Mesothelial cell of epicardium (in vitro differentiated cells): ENCODE measurements around the gene STRIP1. TPM values are rescaled to one million over a fixed set of nuclear protein-coding genes. Genes with fewer than 3 reads are reported as not detected.
A peak's percentile ranks its signal among the peaks of the same experiment; 100 is the strongest.

Experiments
- DNase-seq, 2 experiments: peaks; one replicate each; pipeline ENCODE4 v3.0.0; 2021; ENCODE audit warnings: low spot score in 2 of 2; ENCODE audit not compliant: unreplicated experiment in 2 of 2
- H3K27ac Mint-ChIP-seq: 2 replicates; pipeline ENCODE4 v1.8.0; 2021; ENCODE audit warnings: mixed read lengths
- H3K27me3 Mint-ChIP-seq: 2 replicates; pipeline ENCODE4 v1.8.0; 2021; ENCODE audit warnings: low read depth, mixed read lengths
- H3K36me3 Mint-ChIP-seq: 2 replicates; pipeline ENCODE4 v1.8.0; 2021; ENCODE audit warnings: mixed read lengths
- H3K4me1 Mint-ChIP-seq: 2 replicates; pipeline ENCODE4 v1.8.0; 2021; ENCODE audit warnings: mixed read lengths
- H3K4me3 Mint-ChIP-seq: 2 replicates; pipeline ENCODE4 v1.8.0; 2021; ENCODE audit warnings: mild to moderate bottlenecking, moderate library complexity, mixed read lengths
- H3K9me3 Mint-ChIP-seq: 2 replicates; pipeline ENCODE4 v1.8.0; 2021; ENCODE audit warnings: mixed read lengths
- CTCF ChIP-seq: fragments of 200-600 bp; sonication (generic); IDR thresholded peaks from one replicate; pipeline ENCODE4 v1.5.0; 2021; ENCODE audit warnings: antibody characterized with exemption; ENCODE audit not compliant: unreplicated experiment
- total RNA-seq: library from RNA; stranded (reverse); gene quantifications from 3 replicates; pipeline ENCODE4 v1.2.1, GENCODE V29; 2021

STRIP1 gene
- total RNA-seq, 1 donor from 2014 or later: 96.0 TPM

- Mint-ChIP-seq H3K9me3 (no peaks in the 10 kb centered on the region), H3K27ac (peak overlapping the region; percentile 37), H3K36me3 (peaks cover 38% of the 10 kb centered on the region), H3K27me3 (no peaks in the 10 kb centered on the region), H3K4me3 (no peak overlapping the region), H3K4me1 (peaks cover 7% of the 10 kb centered on the region)
- no peak for TF ChIP-seq CTCF
- DNase-seq: no peak
Measured at GRCh38 chr1:110012100-110012780, 22.2 kb upstream of the STRIP1 start.

- H3K9me3 Mint-ChIP-seq: no peaks in the 10 kb centered on the region
- no peak for TF ChIP-seq CTCF
- no peaks in the 10 kb centered on the region for H3K27me3 Mint-ChIP-seq
- no peaks in the 10 kb centered on the region for H3K4me1 Mint-ChIP-seq
- no peak for DNase-seq
- H3K36me3 Mint-ChIP-seq: peaks cover 58% of the 10 kb centered on the region
- H3K4me3 Mint-ChIP-seq: no peak overlapping the region
- H3K27ac Mint-ChIP-seq: no peak overlapping the region
Measured at GRCh38 chr1:110017792-110018191, 16.6 kb upstream of the STRIP1 start.

GRCh38 chr1:110018396-110018795 is 16.0 kb upstream of the STRIP1 start:
- Mint-ChIP-seq H3K36me3 (peaks cover 56% of the 10 kb centered on the region), H3K4me3 (no peak overlapping the region), H3K27ac (no peak overlapping the region), H3K27me3 (no peaks in the 10 kb centered on the region), H3K4me1 (no peaks in the 10 kb centered on the region), H3K9me3 (no peaks in the 10 kb centered on the region)
- TF ChIP-seq CTCF: no peak
- no peak for DNase-seq

- H3K9me3 Mint-ChIP-seq: no peaks in the 10 kb centered on the region
- H3K4me1 Mint-ChIP-seq: no peaks in the 10 kb centered on the region
- TF ChIP-seq CTCF: no peak
- no peak for DNase-seq
- H3K4me3 Mint-ChIP-seq: no peak overlapping the region
- H3K27ac Mint-ChIP-seq: no peak overlapping the region
- H3K27me3 Mint-ChIP-seq: no peaks in the 10 kb centered on the region
- peaks cover 55% of the 10 kb centered on the region for H3K36me3 Mint-ChIP-seq
Measured at GRCh38 chr1:110019770-110020169, 14.7 kb upstream of the STRIP1 start.

GRCh38 chr1:110021285-110021684 is 13.1 kb upstream of the STRIP1 start:
- no peak for TF ChIP-seq CTCF
- no peak overlapping the region for H3K4me3 Mint-ChIP-seq
- no peak for DNase-seq
- no peak overlapping the region for H3K27ac Mint-ChIP-seq
- peaks cover 47% of the 10 kb centered on the region for H3K36me3 Mint-ChIP-seq
- no peaks in the 10 kb centered on the region for H3K4me1 Mint-ChIP-seq
- no peaks in the 10 kb centered on the region for H3K27me3 Mint-ChIP-seq
- no peaks in the 10 kb centered on the region for H3K9me3 Mint-ChIP-seq
